PFSK-1 (cell line): ENCODE results near the gene PAFAH1B2.

Experiments used
- FOXP2 ChIP-seq: optimal IDR thresholded peaks from 2 replicates; pipeline ENCODE3; 2011; ENCODE audit warnings: borderline replicate concordance, control low read depth, inconsistent platforms; ENCODE audit not compliant: insufficient read depth; ENCODE audit errors: extremely low read length, extremely low read depth
- POLR2AphosphoS5 ChIP-seq: IDR thresholded peaks from 2 replicates; pipeline ENCODE4 v1.6.1; 2012; ENCODE audit warnings: low read depth, mild to moderate bottlenecking, control low read depth, low read length, moderate library complexity
- REST ChIP-seq, 2 experiments: IDR thresholded peaks; 2 replicates each; pipeline versions ENCODE4 v1.6.1 to v1.8.0; 2011 to 2012; ENCODE audit warnings: low read depth in 2 of 2, low read length in 2 of 2, control low read depth in 1 of 2, inconsistent platforms in 1 of 2, mild to moderate bottlenecking in 1 of 2, moderate library complexity in 1 of 2; ENCODE audit not compliant: insufficient read depth in 1 of 2
- SIN3A ChIP-seq: IDR thresholded peaks from 2 replicates; pipeline ENCODE4 v1.6.1; 2012; ENCODE audit warnings: mild to moderate bottlenecking, low read length, moderate library complexity, borderline replicate concordance; ENCODE audit not compliant: insufficient read depth
- TAF1 ChIP-seq: IDR thresholded peaks from 2 replicates; pipeline ENCODE4 v1.6.1; 2012; ENCODE audit warnings: low read length, control low read depth, borderline replicate concordance; ENCODE audit not compliant: insufficient read depth

DNA sequence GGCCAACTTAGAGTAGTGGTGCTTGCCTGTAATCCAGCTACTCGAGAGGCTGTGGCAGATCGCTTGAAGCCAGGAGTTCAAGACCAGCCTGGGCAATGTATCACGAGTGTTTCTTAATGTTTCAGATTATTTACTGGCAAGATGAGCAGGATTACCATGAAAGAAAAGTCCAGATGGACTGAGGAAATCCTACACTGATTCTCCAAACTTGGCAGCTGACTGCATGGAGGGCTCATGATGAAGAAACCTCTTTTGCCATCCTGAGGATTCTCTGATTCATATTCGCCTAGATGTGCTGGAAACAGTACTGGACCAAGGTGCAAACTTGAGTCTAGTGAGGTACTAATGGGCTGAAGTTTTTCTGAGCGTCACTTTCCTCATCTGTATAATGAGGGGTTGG is 31.7 kb downstream of the PAFAH1B2 start:
- TF ChIP-seq REST (IDR thresholded peaks at IDR 0.05; ENCODE audit: insufficient read depth in 1 of 2, low read depth in 2 of 2, low read length in 2 of 2): no peak
- TF ChIP-seq POLR2AphosphoS5: no peak
- TF ChIP-seq SIN3A: no peak
- no peak for TF ChIP-seq TAF1
- TF ChIP-seq FOXP2: no peak
